Transverse colon (tissue), 4 donors: ENCODE measurements around the gene HES5. TPM values are rescaled to one million over a fixed set of nuclear protein-coding genes. Genes with fewer than 3 reads are reported as not detected.

Experiments used
- DNase-seq: peaks from one replicate; pipeline ENCODE4 v3.0.0-alpha.2; 2019
- H3K27ac ChIP-seq, 4 donors: fragments of 200-600 bp; sonication (generic); 2 replicates each; pipeline ENCODE4 v1.5.1; 2016 to 2018; ENCODE audit warnings: inconsistent platforms in 4 of 4
- H3K27me3 ChIP-seq: fragments of 200-600 bp; sonication (generic); 2 replicates; pipeline ENCODE4 v1.5.1; 2017; ENCODE audit warnings: inconsistent platforms
- H3K36me3 ChIP-seq, 4 donors: fragments of 200-600 bp; sonication (generic); 2 replicates each; pipeline ENCODE4 v1.5.1; 2017 to 2019; ENCODE audit warnings: inconsistent platforms in 4 of 4
- H3K4me1 ChIP-seq, 4 donors: fragments of 200-600 bp; sonication (generic); 2 replicates each; pipeline ENCODE4 v1.5.1; 2017 to 2020; ENCODE audit warnings: inconsistent platforms in 4 of 4
- H3K4me3 ChIP-seq, 4 donors: fragments of 200-600 bp; sonication (generic); 1 replicate in 1 of 4; 2 replicates in 3 of 4; pipeline versions ENCODE4 v1.5.1 to v1.6.1; 2017 to 2019; ENCODE audit warnings: inconsistent platforms in 4 of 4
- H3K9me3 ChIP-seq, 2 donors: fragments of 200-600 bp; sonication (generic); 2 replicates each; pipeline ENCODE4 v1.5.1; 2017 to 2019; ENCODE audit warnings: inconsistent platforms in 2 of 2
- CTCF ChIP-seq, 5 experiments: fragments of 200-600 bp in 3 of 5; fragments of 450-650 bp in 2 of 5; sonication (generic) in 3 of 5; IDR thresholded peaks; 1 replicate in 2 of 5; 2 replicates in 3 of 5; pipeline ENCODE4 v1.5.1; 2016 to 2017; ENCODE audit warnings: antibody characterized with exemption in 5 of 5, inconsistent platforms in 3 of 5, mild to moderate bottlenecking in 2 of 5, moderate library complexity in 1 of 5
- EP300 ChIP-seq: sonication (generic); formaldehyde crosslinking; IDR thresholded peaks from one replicate; pipeline ENCODE4 v1.6.1; 2017; ENCODE audit warnings: antibody characterized with exemption, low read depth
- POLR2A ChIP-seq: fragments of 450-650 bp; IDR thresholded peaks from one replicate; pipeline ENCODE4 v1.6.1; 2016; ENCODE audit warnings: antibody characterized with exemption, mild to moderate bottlenecking, moderate library complexity
- POLR2AphosphoS5 ChIP-seq, 3 donors: sonication (generic); formaldehyde crosslinking; IDR thresholded peaks; one replicate each; pipeline ENCODE4 v1.6.1; 2016; ENCODE audit warnings: antibody characterized with exemption in 3 of 3
- WGBS, 2 donors: methylation state at CpG; one replicate each; pipeline ENCODE4 v1.1.5; 2018; ENCODE audit warnings: low coverage in 1 of 2; 5-methylcytosine and 5-hydroxymethylcytosine counted together
- in situ Hi-C, 4 donors: fragments of 200-750 bp; cut with MboI; loops; one replicate each; pipeline versions ENCODE4 v1.15.0 to v1.15.1; 2017; ENCODE audit warnings: low sequenced_read_pairs in 3 of 4, low pct_ligation_motif_present in 1 of 4, low pct_unique_long_range_greater_than_20kb in 1 of 4
- intact Hi-C: fragments of 100-400 bp; cut with DNase I; formaldehyde crosslinking; loops from one replicate; pipeline ENCODE4 v1.15.1; 2023; ENCODE audit warnings: low total_unique reads
- total RNA-seq, 4 donors: library from RNA; depleted of rRNA; stranded (reverse); fragments of >200 nt; gene quantifications; one replicate each; pipeline ENCODE4 v1.1.0, GENCODE V29; 2016

Gene HES5
- total RNA-seq, 4 donors from 2014 or later, result 0.64 to 1.1 TPM; not detected in 2

DNA sequence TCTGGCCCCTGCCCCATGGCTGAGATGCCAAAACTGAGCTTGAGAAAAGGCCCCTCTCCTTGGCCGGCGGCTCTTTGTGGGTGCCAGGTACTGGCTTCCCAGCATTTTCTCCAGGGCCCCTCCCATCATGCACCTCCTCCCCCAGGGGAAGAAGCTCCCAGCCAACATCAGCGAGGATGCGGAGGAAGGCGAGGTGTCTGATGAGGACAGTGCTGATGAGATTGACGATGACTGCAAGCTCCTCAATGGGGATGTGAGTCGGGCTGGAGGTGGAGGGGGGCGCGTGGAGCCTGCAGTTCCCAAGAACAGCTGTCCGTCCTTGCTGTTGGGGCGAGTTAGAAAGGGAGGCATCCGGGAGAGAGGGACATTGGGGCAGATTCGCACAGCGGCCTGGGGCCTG is 40.4 kb downstream of the HES5 start:
- 91% methylated on average over 14 of the region's 14 CpGs; no CpG with 5 or more reads in 1 of the 2 donors for WGBS, 2 donors

DNA sequence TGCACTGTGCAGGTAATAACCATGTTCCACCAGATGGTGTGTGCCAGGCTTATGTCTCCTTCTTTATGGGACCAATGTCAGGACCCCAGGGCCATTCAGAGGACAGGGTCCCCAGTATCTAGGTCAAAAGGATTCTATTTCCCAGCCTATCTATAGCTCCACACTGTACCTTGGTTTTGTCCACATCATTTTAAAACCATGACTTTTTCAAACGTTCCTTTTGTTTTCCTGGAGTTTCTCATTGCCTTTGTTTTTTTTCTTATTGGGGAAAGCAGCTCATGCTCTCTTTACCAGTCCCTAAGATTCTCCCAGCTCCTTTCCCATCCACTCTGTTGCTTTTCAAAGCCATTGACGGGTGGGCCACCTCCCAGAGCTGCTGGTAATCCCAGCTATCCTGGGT is 41.4 kb downstream of the HES5 start:
- no peak overlapping the region for H3K27ac ChIP-seq
- H3K4me3 ChIP-seq, result no peak overlapping the region
- in situ Hi-C loops (no loop called here), intact Hi-C loops (no loop called here)
- H3K36me3 ChIP-seq, result no peaks in the 10 kb centered on the region
- TF ChIP-seq EP300 (no peak), POLR2A (no peak), POLR2AphosphoS5 (IDR thresholded peaks at IDR 0.05) (no peak), CTCF (IDR thresholded peaks at IDR 0.05) (no peak)
- DNase-seq, result no peak
- H3K9me3 ChIP-seq, result no peaks in the 10 kb centered on the region
- no peaks in the 10 kb centered on the region for H3K4me1 ChIP-seq
- H3K27me3 ChIP-seq, result peaks cover 13% of the 10 kb centered on the region
- 92 to 93% methylated on average over 1 to 2 of the region's 2 CpGs for WGBS, 2 donors

More for the DNA sequence above, 40.4 kb downstream of the HES5 start:
- DNase-seq, result no peak
- Histone ChIP-seq H3K36me3 (no peaks in the 10 kb centered on the region), H3K9me3 (no peaks in the 10 kb centered on the region), H3K4me1 (peaks cover 0 to 3% (median 1%) of the 10 kb centered on the region in 4 donors), H3K27ac (no peak overlapping the region), H3K27me3 (peaks cover 13% of the 10 kb centered on the region), H3K4me3 (no peak overlapping the region)
- in situ Hi-C loops (no loop called here), intact Hi-C loops (no loop called here)
- TF ChIP-seq CTCF (IDR thresholded peaks at IDR 0.05), result no peak
- TF ChIP-seq POLR2AphosphoS5 (IDR thresholded peaks at IDR 0.05), result no peak
- TF ChIP-seq POLR2A, result no peak
- TF ChIP-seq EP300, result no peak

DNA sequence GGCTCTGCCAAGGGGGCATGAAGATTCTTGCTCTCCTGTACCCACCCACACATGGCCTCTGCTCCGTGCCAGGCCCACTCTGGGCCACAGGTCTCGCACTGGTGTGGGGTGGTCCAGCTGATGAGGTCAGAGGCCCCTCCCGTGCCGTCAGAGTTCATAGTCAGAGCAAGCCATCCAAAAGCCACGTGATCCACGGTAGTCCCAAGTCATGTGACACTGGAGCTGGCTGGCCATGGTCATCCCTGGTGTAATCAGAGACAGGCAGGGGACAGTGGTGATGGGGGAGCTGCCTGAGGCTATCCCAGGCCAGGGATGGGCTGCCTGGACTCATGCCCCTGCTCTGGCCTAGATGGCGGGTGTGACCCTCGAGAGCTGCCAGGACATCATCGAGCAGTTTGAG is 43.5 kb downstream of the HES5 start:
- in situ Hi-C loops (no loop called here), intact Hi-C loops (no loop called here)
- WGBS, 2 donors, result 86% methylated on average over 7 of the region's 9 CpGs; no CpG with 5 or more reads in 1 of the 2 donors
- no peaks in the 10 kb centered on the region for H3K9me3 ChIP-seq
- TF ChIP-seq EP300, result no peak
- TF ChIP-seq CTCF (IDR thresholded peaks at IDR 0.05), result no peak
- TF ChIP-seq POLR2AphosphoS5 (IDR thresholded peaks at IDR 0.05), result no peak
- no peak for TF ChIP-seq POLR2A
- H3K36me3 ChIP-seq, result no peaks in the 10 kb centered on the region
- DNase-seq, result no peak
- H3K27me3 ChIP-seq, result no peaks in the 10 kb centered on the region
- H3K27ac ChIP-seq, result no peak overlapping the region
- no peaks in the 10 kb centered on the region for H3K4me1 ChIP-seq
- H3K4me3 ChIP-seq, result no peak overlapping the region

GRCh38 chr1:2486041-2486440 is 44.0 kb downstream of the HES5 start:
- H3K27ac ChIP-seq, result no peak overlapping the region
- DNase-seq, result no peak
- no peaks in the 10 kb centered on the region for H3K27me3 ChIP-seq
- intact Hi-C loops (no loop called here), in situ Hi-C loops (no loop called here)
- no peaks in the 10 kb centered on the region for H3K36me3 ChIP-seq
- no peaks in the 10 kb centered on the region for H3K9me3 ChIP-seq
- no peak for TF ChIP-seq POLR2AphosphoS5 (IDR thresholded peaks at IDR 0.05)
- no peak overlapping the region for H3K4me3 ChIP-seq
- WGBS, 2 donors, result 80% methylated on average over 3 of the region's 4 CpGs; no CpG with 5 or more reads in 1 of the 2 donors
- no peaks in the 10 kb centered on the region for H3K4me1 ChIP-seq

DNA sequence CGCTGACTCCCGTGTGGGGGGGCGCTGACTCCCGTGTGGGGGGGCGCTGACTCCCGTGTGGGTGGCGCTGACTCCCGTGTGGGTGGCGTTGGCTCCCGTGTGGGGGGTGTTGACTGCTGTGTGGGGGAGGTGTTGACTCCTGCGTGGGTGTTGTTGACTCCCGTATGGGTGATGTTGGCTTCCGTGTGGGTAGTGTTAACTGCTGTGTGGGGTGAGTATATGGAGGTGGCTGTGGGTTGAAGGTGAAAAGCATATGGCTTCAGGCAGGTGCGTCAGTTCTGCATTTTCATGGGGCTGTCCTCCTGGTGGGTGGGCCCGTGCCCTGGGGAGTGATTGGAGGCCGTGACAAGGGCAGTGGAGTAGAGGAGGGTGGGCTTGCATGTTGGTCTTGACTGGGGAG is 46.1 kb downstream of the HES5 start:
- Histone ChIP-seq H3K9me3 (no peaks in the 10 kb centered on the region), H3K36me3 (no peaks in the 10 kb centered on the region), H3K27me3 (no peaks in the 10 kb centered on the region), H3K4me1 (no peaks in the 10 kb centered on the region), H3K4me3 (no peak overlapping the region), H3K27ac (no peak overlapping the region)
- TF ChIP-seq POLR2AphosphoS5 (IDR thresholded peaks at IDR 0.05) (no peak), POLR2A (no peak), EP300 (no peak), CTCF (IDR thresholded peaks at IDR 0.05) (no peak)
- in situ Hi-C loops, result no loop called here
- WGBS, 2 donors, result 64 to 74% methylated on average over 3 to 15 of the region's 16 CpGs
- intact Hi-C loops, result no loop called here
- DNase-seq, result no peak
